Measurements from ENCODE around the gene NPPC.
A peak's percentile ranks its signal among the peaks of the same experiment; 100 is the strongest.

The NPPC gene

DNA sequence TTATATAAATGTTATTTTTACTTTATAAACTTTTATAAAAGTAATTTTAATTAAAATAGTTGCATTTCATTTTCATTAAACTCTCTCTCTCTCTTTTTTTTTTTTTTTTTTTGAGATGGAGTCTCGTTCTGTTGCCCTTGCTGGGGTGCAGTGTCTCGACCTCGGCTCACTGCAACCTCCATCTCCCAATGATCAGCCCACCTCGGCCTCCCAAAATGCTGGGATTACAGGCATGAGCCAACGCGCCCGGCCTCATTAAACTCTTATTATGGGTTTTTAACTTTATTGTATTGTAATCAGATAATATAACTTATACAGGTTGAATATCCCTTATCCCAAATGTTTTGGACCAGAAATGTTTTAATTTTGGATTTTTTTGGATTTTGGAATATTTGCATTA lies 10.9 kb upstream of the NPPC start:
- H3K4me3 ChIP-seq (ENCODE audit: low read length) = no peak overlapping the region
- DNase-seq (ENCODE audit: low read depth, low spot score) = no peak

DNA sequence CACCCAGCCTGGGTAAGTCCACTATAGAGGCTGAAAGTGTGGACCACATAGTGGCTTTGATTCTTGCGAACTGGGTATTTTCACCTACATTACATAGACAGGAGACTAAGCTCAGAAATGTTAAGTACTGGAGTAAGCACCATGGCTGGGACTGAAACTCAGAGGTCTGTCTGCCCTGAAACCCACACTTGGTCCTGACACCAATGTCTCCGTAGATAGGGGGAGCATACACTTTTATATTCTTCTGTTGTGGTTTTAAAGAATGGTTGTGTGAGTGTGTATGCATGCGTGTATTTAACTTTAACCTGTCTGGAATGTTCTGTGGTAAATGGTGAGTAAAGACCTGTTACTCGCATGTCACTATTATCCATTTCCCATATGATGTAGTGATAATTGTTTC lies 10.3 kb upstream of the NPPC start:
- peak; percentile 52 for DNase-seq (ENCODE audit: low read depth, low spot score)
- H3K4me3 ChIP-seq (ENCODE audit: low read length) = no peak overlapping the region

DNA sequence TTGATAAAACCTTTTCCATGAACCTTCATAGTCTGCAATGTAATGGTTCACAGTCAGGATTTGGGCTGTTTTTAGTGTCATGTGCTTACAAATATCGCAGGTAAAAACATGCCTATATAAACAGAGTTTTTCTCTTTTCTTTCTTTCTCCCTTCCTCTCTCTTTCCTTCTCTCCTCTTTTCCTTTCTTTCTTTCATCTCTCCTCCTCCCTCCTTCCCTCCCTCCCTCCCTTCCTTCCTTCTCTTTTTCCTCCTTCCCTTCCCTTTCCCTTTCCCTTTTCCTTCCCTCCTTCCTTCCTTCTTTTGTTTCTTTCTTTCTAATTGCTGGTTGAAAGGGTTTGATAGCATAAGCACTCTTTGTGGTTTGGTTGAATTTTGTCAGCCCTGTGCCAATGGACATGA lies 9.6 kb upstream of the NPPC start:
- DNase-seq (ENCODE audit: low read depth, low spot score) = no peak
- H3K4me3 ChIP-seq (ENCODE audit: low read length) = no peak overlapping the region

DNA sequence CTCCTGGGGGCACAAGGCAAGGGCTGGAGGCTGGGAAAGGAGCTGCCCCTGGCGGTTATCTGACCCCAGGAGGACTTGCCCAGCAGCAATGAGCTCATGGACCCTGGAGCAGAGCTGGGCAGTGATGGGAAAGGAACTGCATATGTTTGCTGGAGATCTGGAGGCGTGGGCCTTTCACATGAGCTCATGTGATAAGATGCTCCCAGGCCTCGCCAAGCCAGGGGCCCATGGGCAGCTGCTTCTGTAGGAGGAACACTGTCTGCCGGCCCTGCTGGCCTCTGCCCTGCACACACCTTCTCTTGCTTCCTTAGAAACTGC lies 9.0 kb upstream of the NPPC start:
- no peak for DNase-seq (ENCODE audit: low read depth, low spot score)
- no peak overlapping the region for H3K4me3 ChIP-seq (ENCODE audit: low read length)

DNA sequence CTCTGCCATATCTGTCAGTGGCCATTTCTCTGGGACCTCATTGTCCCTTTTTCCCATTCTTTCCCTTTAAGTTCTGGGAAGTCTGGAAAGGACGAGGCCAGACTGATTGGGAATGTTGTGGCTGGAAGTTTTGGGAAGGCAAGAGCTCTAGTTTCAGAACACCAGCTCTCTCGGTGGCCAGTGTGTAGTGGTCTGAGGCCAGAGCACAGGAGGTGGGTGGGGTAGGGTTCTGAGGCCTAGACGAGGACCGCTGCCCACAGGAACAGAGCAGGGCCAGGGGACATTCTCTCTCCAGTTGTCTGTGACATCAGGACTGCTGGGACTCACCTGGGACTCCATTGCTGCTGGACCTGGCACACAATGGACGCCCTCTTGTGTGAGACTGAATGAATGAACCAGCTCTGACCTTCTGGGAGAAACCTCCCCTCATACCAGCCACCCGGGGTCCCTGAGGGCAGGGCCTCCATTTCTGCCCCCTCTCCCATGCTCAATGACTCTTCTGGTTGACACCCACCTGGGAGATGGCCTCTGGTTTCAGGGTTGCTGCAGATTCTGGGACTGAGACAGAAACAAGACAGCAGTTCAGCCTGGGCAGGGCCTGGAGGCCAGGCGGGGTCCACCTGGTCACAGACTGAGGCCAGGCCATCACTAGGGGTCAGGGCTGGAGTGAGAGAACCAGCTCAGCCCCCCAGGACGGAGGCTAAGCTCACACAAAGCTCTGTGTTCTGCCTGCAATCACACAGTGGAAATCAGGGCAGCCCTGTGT lies 8.4 kb upstream of the NPPC start:
- H3K4me3 ChIP-seq (ENCODE audit: low read length) = no peak overlapping the region
- no peak for DNase-seq (ENCODE audit: low read depth, low spot score)

DNA sequence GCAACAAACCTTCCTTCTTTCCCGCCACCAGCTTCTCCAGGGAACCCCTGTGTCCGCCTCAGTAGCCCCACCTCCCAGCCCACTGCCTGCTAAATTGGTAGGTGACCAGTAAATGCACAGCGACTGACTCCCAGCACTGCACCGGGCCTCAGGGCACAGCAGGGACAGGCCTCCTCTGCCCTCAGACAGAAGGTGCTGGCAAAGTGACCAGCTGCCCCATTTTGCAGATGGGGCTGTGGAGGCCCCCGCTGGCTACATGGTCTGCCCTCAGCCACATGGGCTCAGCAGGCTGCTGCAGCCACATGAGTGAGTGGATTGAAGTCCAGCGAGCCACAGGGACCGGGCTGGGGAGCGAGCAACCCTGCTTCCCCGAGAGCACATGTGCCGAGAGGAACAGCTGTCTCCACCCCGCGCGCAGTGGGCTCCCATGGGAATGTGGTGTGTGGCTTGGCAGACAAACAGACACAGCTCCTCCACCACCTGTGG lies 7.8 kb upstream of the NPPC start:
- H3K4me3 ChIP-seq (ENCODE audit: low read length) = no peak overlapping the region
- no peak for DNase-seq (ENCODE audit: low read depth, low spot score)

DNA sequence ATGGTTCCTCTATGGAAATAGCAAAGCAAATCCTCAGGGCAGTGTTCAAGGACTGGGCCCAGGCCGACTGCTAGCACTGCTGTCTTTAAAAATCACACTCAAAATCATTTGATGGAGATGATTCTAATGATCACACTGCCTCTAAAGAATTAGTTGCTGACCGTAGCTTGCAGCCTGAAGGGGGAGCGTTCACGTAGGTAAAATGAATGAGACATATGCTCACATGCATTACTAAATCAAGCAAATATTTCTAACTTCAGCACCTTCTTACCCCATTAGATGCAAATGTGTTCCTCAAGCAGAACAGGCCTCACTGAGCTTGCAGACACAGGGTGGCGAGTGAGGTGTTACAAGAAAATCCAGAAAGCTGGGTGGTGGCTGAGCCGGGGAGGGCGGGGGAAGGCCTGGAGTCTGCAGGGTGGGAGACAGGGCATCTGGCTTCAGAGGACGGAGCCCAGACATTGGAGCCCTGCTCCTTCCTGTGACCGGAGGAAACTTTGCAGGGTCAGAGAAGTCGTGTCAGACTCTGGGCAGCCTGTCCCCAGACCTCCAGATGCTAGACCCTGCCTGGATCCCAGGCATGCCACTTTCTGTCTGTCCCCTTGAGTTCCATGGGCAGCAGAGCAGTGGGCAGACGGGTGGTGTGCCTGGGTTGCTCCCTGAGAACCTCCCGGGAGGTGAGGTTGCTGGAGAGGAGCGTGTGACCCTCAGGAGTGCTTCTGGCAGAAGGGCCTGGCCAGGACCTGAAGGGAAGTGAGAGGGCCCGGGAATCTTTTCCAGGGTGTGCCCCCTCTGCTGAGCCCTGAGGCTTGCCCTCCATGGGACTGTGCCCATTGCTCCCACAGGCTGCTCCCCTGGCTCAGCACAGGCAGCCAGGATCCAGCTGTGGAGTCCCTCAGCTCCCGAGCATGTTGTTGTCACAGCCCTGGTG lies 7.1 kb upstream of the NPPC start:
- DNase-seq (ENCODE audit: low read depth, low spot score) = no peak
- no peak overlapping the region for H3K4me3 ChIP-seq (ENCODE audit: low read length)

DNA sequence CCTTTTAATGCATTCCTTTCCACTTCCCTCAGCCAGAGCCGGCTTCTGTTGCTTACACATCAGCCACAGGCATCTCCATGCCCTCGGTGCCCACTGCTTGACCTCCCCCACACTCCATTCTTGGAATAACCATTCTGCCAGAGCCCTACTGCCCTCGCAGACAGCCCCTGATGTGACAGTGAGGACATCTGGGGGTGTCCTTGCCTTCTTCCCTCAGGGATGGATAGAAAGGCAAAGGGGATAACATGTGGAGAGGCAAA lies 6.4 kb upstream of the NPPC start:
- H3K4me3 ChIP-seq (ENCODE audit: low read length) = no peak overlapping the region
- no peak for DNase-seq (ENCODE audit: low read depth, low spot score)

DNA sequence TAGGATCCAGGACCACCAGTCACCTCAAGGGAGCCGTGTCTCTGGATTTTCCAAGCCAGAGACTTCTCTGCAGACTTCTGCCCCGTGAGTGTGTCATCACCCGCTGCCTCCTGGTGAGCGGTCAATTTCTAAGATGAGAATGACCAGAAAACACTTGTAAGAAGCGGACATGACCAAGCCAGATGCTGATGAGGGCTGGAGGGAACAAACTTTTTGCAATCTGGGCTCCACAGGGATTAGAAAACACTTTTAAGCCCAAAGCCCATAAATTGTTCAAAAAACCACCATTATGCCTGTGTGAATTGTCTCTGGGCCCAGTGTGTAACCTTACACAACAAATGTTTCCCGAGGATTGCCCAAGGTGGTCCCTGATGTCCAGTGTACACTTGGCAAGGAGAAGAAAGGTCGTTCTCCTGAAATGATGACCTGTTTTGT lies 5.3 kb upstream of the NPPC start:
- no peak overlapping the region for H3K4me3 ChIP-seq (ENCODE audit: low read length)
- no peak for DNase-seq (ENCODE audit: low read depth, low spot score)

DNA sequence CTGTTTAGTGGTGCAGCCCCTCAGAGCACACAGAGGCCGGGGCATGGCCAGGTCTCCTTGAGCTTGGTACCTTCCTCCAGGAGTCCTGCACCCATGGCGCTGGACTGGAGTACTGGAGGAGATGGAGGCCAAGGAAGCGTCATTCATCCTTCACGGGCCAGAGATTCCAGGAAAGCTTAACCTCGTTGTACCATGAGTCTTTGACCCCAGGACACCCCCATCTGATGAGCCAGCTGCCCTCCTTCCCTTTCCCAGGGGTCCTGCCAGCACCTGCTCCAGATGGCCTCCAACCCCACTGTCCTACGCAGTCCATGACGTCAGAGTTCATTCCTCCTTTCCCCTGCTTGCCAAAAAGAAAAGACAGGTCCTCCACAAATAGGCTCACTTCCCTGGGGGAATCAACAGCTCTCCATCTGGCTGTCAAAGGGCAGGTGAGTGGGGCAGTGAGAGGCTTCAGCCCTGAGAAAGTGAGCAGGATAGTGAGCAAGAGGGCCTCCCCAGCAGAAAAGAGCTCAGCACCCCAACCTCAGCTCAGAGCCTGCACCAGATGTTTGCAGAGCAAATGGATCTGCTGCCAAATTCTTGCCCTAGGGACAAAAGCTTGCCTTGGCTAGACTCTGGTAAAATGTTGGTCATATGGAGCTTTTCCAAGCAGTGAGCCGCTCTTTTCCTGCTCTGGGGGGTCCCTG lies 4.5 kb upstream of the NPPC start:
- no peak for DNase-seq (ENCODE audit: low read depth, low spot score)
- H3K4me3 ChIP-seq (ENCODE audit: low read length) = no peak overlapping the region

DNA sequence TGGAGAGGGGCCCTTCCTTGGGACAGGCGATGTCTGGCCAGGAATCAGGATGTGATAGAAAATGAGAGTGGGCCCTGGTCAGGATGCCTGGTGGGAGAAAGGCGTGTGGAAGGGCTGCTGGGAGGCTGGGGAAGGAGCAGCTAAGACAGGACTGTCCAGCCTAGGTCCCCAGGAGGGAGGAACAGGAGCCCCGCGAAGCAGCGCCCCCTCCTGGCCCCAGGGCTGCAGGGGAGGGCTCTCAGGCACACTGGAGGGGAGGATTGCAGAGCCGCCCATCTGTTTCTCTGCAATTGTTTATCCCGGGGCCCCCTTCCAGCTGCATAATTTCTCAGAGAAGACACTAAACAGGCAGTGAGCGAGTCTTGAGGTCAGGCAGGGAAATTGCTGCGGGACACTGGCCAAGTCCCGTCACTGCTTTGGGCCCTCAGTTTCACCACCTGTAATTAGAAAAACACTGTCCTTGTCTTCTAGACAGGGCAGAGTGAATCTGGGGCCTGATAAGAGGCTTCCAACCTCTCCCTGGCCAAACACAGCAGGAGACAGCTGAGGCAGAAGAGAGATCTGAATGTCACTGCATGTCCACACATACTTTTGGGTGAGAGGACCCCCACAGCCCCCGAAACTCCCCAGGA lies 3.9 kb upstream of the NPPC start:
- no peak overlapping the region for H3K4me3 ChIP-seq (ENCODE audit: low read length)
- no peak for DNase-seq (ENCODE audit: low read depth, low spot score)

DNA sequence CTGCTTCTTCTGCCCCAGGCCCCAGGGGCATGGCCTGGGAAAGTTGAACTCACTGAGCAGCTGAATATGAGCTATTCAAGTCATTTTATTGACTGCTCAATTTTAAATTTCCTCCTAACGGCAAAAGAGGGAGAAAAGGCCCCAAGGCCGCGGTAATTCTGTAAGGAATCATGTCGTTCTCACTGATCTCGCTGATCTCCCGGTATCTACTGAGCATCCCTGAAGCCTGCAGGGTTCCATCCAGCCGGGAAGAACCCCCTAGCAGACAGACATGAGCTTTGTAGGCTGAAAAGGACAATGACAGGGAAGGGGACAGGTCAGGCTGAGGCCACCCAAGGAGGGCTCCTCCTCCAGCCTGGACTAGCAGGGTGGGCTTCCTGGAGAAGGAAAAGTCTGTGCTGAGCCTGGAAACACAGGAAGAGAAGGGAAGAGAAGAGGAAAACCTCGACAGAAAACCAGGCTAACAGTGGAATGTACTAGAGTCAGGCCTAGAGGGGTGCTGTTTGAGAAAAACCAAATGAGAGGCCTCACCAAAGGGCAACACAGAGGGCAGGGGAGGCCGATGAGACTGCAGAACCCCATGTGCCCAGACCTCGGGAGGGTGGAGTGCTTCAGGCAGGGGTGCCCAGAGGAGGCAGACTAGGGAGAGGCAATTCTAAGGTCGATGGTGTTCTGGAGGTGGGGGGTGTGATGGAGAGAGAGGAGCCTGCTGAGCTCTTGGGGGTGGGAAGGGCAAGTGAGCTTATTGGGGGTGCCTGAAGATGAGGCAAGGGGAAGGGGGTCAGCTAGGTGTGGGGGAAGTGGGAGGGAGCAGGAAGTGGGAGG lies 2.9 kb upstream of the NPPC start:
- H3K4me3 ChIP-seq (ENCODE audit: low read length) = no peak overlapping the region
- no peak for DNase-seq (ENCODE audit: low read depth, low spot score)

DNA sequence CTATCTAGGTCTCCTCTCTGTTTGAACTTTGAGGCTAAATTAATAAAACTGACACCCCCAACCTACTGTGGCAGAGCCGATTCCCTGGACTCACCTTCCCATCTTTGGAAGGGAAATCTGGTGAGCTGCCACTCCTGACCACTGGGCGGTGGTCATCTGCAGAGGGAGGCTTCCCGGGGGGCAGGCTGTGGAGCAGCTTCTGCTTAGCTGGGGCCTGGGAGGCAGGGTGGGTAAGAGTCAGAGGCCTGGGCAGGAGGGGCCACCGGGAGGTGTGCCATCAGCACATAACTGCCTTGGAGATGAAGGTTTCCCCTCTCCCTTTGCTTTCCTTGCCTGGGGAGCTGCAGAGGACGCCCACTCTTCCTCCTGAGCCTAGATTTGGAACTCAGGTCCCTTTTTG lies 2.3 kb upstream of the NPPC start:
- H3K4me3 ChIP-seq (ENCODE audit: low read length) = no peak overlapping the region
- DNase-seq (ENCODE audit: low read depth, low spot score) = no peak

DNA sequence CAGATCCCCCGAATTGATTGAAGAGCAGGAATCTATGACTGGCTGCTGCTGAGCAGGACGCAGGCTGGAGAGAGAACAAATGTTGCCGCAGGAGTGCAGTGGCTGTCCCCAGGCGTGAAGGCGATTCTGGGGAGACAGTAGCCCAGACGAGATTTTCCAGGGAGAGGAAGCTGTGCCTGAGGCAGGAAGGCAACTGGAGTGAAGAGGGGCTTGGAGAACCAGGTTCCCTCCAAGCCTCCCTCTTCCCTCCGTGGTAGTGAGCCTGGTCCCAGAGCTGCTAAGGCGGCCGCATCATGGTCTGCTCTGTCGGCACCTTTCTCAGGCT lies 1.3 kb upstream of the NPPC start:
- no peak for DNase-seq (ENCODE audit: low read depth, low spot score)

DNA sequence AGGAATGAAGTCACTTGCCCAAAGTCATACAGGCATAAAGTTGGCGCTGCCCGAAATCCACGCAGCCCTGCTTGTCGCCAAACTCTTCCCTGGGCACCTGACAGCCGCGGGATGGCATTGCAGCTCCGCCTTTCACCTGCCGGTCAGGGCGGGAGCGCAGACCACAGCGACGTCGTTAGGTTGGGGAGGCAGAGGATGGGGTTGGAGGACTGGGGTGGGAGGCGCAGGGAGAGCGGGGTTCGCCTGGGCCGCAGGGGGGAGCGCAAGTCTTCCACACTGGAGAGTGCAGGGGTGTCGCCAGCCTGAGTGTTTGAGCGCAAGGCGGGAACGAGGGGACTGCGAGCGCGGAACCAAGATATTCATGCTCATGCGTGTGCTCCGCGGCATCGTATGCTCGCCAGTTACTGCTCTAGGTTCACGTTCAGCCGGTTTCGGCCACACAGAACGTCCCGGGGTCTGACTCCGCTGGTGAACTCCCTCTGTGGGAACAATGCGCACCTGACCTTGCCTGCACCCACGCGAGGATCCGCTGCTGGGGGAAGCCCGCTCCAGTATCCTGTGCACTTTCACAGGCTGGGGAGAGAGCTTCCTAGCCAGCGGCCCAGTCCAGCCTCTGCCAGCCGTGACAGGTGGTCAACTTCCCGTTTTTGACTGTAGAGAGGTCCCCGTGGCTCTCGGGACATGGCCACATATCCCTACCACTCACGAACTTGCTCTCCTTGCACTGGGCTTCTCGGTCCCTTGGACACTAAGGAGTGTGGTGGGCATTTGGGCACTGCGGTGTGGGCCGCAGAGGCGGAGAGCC lies 767 bp upstream of the NPPC start:
- H3K4me3 ChIP-seq (ENCODE audit: low read length) = peak overlapping the region; percentile 50
- DNase-seq (ENCODE audit: low read depth, low spot score) = no peak

More for the DNA sequence above, 1.3 kb upstream of the NPPC start:
- H3K4me3 ChIP-seq (ENCODE audit: low read length) = no peak overlapping the region

DNA sequence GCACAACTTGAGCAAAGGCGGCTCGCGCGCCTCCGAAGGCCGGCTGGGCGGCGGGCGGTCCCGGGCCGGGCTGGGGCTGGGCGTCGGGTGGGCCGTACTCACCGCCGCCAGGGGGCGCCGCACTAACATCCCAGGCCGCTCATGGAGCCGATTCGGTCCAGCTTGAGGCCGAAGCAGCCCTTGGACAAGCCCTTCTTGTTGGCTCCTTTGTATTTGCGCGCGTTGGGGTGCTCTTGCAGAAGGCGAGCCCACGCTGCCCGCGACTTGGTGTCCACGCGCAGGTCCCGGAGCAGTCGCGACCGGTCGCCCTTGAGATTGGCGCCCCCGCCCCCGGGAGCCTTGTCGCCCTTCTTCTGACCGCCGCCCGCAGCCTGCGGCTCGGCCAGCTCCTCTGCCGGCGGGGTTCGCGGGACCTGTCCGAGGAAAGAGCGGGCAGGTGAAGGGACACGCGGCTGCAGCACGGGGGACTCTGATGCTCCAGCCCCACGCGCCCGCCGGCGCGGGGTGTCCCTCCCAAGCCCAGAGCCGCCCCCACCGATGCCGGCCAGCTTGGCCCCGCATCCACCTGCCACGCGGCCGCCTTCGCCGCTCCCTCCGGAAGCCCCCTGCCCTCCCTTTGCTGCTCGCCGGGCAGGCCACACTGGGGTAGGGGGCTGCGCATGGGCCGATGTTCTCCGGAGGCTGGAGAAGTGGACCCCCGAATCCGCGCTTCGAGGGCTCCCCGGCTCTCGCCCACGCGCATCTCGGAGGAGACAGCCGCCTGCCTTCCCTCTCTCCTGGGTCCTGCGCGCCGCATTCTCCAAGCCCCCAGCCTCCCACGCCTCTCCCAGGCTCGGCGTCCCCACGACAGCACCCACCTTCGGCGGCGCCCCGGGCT lies 655 bp downstream of the NPPC start:
- H3K4me3 ChIP-seq (ENCODE audit: low read length) = peak overlapping the region; percentile 50
- DNase-seq (ENCODE audit: low read depth, low spot score) = no peak

DNA sequence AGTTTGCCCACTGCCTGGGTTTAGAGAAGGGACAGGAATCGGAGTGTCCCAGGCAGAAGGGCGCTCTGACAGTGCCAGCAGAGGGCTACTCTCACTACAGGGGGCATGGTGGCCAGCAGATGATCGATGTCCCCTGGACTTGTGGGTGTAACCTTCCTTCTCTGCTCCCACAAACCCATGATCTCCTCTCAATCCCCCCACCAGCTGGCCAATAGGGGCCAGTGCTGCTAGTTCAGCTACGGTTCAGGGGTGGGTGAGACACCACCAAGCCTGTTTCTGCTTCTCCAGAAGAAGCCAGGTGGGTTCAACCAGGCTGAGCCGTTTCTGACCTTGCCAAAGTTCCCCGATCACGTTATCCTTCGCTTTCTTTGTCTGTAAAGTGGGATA lies 1.3 kb downstream of the NPPC start:
- DNase-seq (ENCODE audit: low read depth, low spot score) = no peak

More for the DNA sequence above, 1.3 kb downstream of the NPPC start:
- no peak overlapping the region for H3K4me3 ChIP-seq (ENCODE audit: low read length)
